ENCODE results near the gene LCLAT1.

The LCLAT1 gene

DNA sequence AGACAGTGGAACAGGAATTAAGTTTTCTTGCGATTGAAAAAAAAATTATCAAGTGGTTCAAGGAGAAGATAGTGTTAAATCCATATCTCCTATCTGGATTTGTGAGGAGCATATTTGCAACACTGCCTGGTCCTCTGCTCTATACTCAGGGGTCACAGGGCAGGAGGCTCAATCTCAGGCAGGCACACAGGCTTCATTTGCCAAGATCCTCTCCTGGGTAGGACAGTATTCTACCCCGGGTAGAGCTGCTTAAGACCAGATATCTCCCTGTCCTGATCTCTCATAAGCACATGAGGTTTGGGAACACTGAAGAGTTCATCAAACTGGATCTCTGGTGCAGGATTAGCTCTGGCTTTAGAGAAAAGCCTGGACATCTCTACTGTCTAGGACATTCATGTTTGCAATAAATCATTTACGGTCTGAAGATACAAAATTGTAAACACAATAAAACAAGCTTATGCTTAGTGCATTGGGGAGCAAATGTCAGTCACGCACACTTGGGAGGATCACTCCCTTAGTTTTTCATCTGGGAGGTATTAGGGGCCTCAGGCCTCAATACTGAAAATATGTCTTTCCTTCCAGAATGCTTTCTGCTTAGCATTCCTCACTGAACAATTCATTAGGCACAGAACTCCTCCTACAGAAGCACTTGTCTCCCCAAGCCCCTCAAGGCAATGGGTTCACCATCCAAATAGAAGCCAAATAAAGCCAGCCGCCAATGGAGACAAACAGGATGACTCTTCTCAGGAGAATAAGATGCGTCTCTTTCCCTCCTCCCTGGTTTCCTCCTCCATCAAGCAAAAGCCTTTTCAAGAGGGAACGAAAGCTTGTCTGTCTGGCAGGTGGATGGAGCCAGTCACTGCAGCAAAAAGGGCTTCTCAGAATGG lies 34.1 kb upstream of the LCLAT1 start:
- TF ChIP-seq POLR2A (IDR thresholded peaks at IDR 0.05; ENCODE audit: low read length) = no peak
- no peak for TF ChIP-seq GATA1 (IDR thresholded peaks at IDR 0.05; ENCODE audit: low read depth, low read length)
- no peak for DNase-seq

DNA sequence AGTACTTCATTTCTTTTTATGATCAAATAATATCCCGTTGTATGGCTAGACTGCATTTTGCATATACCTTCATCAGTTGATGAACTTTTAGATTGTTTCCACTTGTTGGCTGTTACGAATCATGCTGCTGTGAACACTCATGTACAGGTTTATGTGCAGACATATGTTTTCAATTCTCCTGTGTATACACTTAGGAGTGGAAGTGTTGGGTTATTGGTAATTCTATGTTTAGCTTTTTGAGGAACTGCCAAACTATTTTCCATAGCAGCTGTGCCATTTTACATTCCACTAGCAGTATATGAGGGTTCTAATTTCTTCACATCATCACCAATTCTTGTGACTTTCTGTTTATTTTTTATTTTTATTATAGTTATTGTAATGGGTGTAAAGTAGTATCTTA lies 32.1 kb upstream of the LCLAT1 start:
- TF ChIP-seq POLR2A (IDR thresholded peaks at IDR 0.05; ENCODE audit: low read length) (no peak), GATA1 (IDR thresholded peaks at IDR 0.05; ENCODE audit: low read depth, low read length) (no peak)
- DNase-seq = no peak

DNA sequence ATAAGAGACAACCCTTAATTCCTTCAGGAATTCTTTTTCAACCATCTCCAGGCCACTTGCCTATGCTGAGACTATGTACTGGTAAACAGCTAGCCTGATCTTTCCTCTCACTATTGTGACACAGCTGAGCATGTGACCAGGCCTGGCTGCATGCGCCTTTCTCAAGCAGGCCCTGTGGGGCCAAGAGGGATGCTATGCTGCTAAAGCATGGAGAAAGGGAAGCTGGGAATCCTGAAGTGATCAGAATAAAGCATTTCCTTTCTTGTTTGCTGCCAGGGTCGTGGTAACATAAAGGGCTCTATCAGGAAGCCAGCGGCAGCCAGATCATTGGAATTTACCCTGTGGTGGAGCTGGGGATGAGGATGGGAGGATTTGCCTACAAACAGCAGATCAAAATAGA lies 29.8 kb upstream of the LCLAT1 start:
- no peak for DNase-seq

DNA sequence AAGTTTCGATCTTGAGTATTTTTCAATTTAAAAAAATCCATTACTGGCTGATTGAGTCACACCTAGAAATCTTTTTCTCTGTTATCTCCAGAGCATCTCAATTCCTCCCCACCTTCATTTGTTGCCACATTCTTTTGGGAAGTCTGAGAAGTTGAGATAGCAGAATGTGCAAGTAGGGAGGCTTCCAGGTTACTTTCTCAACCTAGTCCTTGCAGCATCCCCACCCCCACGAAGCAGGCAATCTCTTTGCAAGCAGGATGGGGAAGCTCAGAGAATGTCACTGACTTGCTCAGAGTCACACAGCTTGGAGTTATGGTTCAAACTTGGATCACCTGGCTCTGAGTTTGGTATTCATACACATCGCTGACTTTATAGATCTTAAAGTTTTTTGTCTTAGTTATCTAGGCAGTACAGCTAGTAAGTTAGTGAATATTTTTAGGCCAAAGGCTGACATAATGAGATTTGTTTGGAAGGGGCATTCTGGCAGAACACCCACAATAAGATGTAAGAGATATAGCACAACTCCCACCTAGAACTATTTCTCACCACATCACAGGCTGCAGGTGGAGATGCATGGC lies 25.9 kb upstream of the LCLAT1 start:
- peak; percentile 15 to 52 for DNase-seq
- no peak for TF ChIP-seq POLR2A (IDR thresholded peaks at IDR 0.05; ENCODE audit: low read length)
- no peak for TF ChIP-seq GATA1 (IDR thresholded peaks at IDR 0.05; ENCODE audit: low read depth, low read length)

More for the DNA sequence above, 29.8 kb upstream of the LCLAT1 start:
- no peak for TF ChIP-seq POLR2A (IDR thresholded peaks at IDR 0.05; ENCODE audit: low read length)
- no peak for TF ChIP-seq GATA1 (IDR thresholded peaks at IDR 0.05; ENCODE audit: low read depth, low read length)

DNA sequence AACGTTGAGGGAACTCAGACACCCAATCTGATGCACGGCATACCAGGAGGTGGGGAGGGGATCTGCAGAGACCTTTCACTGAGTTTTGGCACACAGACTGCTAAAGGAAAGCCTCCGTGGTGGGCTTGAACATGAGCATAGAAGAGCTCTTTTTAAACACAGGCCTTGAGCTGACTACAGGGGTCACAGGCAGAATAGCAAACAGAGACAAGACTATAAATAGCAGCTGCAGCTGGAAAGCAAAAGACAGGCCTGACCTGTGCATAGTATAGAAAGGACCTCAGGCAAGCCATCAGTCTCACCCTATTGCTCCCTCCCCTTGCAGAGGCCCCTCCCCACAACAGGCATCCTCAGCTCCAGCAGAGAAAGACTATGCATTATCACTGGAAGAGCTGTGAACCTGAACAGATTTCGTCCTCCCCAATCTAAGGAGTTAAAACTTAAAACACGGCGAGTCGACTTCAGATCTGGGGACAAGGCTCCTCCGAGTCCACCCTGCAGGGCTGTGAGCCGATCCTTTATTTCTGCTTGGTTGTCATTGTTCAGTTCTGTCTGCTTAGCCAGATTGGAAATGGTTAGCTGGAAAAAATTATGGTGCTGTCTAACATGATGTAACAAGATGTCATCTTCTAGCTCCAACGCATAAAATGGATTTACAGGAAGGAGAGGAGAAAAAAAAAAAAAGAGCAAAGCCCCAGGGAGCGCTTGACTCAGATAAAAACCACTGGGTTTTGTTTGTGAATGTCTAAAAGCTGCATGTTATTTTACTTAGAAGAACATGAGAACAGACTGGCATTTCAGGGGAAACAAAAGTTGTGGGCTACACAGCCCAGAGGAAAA lies 25.2 kb upstream of the LCLAT1 start:
- peak; percentile 42 to 78 for DNase-seq
- no peak for TF ChIP-seq POLR2A (IDR thresholded peaks at IDR 0.05; ENCODE audit: low read length)
- TF ChIP-seq GATA1 (IDR thresholded peaks at IDR 0.05; ENCODE audit: low read depth, low read length) = no peak

DNA sequence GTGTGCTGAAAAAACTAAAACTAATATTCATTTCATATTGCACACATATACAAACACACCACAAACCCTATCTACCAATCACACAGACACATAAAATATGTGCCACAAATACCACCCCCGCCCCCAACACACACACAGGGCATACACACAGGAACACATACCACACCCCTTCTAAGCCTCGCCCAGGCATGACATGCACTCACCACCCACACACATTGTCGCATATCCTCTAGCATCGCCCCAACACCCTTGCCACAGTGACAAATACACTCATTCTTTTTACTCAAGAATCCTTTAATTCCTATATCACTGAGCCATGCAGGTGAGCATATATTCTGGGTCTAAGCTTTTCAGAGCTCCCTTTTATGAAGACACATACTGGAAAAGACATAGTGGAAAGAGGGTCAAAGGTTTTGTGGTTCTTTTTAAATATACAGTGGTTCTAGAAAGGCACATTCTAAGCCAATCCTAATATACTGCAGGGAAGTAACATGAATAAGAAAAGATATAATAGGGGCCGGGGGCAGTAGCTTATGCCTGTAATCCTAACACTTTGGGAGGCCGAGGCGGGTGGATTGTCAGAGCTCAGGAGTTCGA lies 24.5 kb upstream of the LCLAT1 start:
- TF ChIP-seq GATA1 (IDR thresholded peaks at IDR 0.05; ENCODE audit: low read depth, low read length) (no peak), POLR2A (IDR thresholded peaks at IDR 0.05; ENCODE audit: low read length) (peak; percentile 27)
- DNase-seq = peak; percentile 78 to 87

DNA sequence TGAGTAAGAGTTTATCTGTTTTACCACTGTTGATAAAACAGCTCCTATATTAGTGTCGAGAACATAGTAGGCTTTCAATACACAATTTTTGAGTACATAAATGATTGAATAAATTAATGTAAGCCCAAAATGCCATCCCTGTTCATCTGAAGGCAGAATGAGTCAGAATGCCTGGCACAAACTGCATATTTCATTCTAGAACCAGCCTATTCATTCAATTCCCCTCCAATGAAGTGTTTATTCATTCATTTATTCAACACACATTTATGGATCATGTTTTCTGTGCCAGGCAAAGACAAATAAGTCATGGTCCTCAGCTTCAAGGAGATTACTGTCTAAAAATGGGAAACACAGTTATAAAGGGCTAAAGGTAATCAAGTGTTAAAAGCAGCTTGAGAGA lies 22.8 kb upstream of the LCLAT1 start:
- TF ChIP-seq POLR2A (IDR thresholded peaks at IDR 0.05; ENCODE audit: low read length) (no peak), GATA1 (IDR thresholded peaks at IDR 0.05; ENCODE audit: low read depth, low read length) (no peak)
- no peak for DNase-seq

DNA sequence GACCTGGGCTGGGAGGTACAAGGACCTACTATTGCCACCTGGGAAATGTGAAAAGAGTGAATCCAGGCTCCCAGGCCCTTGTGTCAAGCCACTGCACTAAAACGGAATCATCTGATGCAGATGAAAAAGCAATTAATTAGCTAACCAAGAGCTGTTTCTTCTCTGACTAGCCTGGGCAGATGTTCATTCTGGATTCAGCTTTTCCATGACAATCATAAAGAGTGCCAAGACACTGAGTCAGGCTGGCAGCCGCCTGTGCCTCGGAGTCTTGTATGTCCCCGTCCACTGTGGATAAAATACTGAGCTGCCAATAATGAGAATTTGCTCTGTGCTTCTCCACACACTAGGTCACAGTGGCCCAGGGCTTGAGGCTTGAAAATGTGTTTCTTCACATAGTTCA lies 21.7 kb upstream of the LCLAT1 start:
- TF ChIP-seq GATA1 (IDR thresholded peaks at IDR 0.05; ENCODE audit: low read depth, low read length) (no peak), POLR2A (IDR thresholded peaks at IDR 0.05; ENCODE audit: low read length) (no peak)
- DNase-seq = no peak

DNA sequence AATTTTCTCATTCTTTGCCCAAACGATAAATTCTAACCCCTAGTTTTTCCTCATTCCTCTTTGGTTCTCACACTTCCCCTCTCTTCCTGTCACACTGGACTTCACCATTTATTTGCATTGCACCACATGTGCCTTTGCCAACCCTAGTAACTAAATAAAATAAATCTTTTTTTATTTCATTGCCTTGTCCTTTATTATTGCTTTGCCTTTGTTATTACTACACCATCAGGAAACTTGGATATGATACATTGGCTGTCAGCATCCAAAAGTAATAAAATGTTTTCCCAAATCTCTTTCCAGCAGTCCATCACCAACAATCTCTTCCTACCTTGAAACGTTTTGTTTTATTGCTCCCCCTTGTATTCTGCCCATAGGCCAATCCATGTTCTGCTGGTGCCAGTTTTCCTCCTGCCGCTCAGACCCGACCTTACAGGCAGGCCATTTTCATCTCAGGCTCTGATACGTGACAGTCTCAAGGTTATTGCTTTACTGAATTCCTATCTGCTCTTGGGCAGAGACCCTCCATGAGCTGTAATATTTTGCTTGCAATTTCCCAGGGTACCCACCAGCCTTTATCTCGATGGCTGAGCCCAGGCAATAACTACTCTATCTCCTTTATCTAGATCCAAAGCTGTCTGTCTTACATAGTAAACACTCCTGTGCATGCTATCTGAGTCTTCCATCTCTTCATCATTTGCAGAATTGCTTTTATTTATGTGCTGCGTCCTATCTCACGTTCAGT lies 19.3 kb upstream of the LCLAT1 start:
- no peak for DNase-seq
- TF ChIP-seq GATA1 (IDR thresholded peaks at IDR 0.05; ENCODE audit: low read depth, low read length) = no peak
- TF ChIP-seq POLR2A (IDR thresholded peaks at IDR 0.05; ENCODE audit: low read length) = no peak

DNA sequence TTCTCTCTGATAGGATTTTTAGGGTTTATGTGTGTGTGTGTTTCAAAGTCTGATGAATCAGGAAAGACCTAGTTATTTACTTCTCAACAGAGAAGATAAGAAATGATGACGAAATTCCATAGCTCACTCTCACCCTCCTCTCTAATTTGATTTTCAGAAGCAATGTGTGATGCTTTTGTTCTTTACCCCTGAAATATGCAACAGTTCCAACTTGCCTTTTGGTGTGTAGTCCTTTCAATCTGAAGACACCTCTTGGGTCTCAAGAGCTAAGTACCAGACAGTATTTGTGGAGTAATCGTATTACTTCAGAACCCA lies 18.7 kb upstream of the LCLAT1 start:
- TF ChIP-seq GATA1 (IDR thresholded peaks at IDR 0.05; ENCODE audit: low read depth, low read length) (no peak), POLR2A (IDR thresholded peaks at IDR 0.05; ENCODE audit: low read length) (no peak)
- DNase-seq = peak in 1 of 2 experiments; percentile 45

DNA sequence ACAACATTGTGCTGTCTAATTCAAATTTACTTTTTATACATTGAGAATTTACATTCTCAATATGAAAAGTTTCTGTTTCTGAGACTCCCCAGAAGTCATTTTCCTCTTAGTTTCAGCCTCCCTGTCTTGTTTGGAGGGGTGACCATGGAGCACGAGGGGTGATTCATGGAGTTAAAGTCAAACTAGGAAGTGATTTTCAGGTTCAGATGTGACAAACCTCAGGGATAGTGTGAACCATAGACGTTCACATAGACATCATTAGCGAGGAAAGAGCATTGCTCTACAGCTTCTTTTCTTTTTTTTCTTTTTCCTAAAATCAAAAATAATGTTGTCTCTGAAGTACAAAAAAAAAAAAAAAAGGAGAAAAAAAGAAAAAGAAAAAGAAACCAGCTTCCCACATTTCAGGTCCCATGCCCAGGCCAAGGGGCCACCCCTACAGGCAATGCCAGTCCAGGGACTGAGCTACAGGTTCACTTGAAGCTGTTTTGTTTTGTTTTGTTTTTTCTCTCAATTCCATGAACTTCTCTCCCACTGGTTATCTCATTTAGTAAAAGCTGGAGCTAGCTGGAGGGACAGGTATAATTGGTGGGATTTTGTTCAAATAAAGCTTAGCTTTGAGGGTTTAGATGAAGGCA lies 18.1 kb upstream of the LCLAT1 start:
- no peak for DNase-seq
- TF ChIP-seq POLR2A (IDR thresholded peaks at IDR 0.05; ENCODE audit: low read length) = no peak
- no peak for TF ChIP-seq GATA1 (IDR thresholded peaks at IDR 0.05; ENCODE audit: low read depth, low read length)

DNA sequence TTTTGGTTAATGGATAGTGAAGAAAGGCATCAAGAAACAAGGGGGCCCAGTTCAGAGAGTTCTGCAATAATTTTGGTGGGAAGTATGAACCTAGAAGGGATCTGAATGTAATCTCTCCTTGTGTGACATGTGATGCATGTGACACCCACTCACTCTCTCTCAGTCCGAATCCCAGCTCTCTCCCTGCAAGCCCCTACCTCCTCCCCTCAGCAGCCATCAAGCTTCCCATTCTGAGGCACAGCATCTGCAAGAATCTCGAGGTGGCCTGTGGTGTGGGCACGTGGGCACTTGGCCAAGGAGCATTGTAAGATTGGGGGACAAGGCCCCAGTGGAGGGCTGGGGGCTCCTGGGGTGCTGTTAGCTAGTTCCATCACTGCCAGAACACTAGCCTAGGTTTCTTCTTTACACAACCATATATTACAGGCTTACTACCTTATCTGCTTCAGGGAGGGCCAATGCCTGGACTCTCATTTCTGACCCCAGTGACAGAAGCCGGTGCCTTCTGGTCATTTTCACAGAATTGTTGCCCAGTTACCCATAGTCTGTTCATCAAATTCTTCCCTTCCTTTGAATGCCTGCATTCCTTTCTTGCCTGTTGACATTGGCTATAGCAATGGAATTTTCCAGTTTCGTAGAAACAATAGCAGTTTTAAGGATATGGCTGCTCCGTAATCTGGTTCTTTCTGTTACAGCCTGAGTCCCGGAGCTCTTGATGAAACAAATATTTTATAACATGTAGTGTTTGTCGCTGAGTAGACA lies 13.3 kb upstream of the LCLAT1 start:
- TF ChIP-seq GATA1 (IDR thresholded peaks at IDR 0.05; ENCODE audit: low read depth, low read length) (no peak), POLR2A (IDR thresholded peaks at IDR 0.05; ENCODE audit: low read length) (no peak)
- DNase-seq = no peak

All from erythroblast (primary cell).